Activated CD4-positive, alpha-beta T cell treated with anti-CD3 and anti-CD28 coated beads for 48 hours (primary cell): ENCODE data around the gene VNN1.

Experiments used
- DNase-seq: peaks from one replicate; pipeline ENCODE4 v3.0.0-alpha.2; 2020

VNN1 gene

GRCh38 chr6:132713352-132714134 lies at the start of gene VNN1:
TSS of gene VNN1 (minus strand) at chr6:132714055. CDS start at chr6:132714035, 20 bp downstream.
- DNase-seq, result no peak

- DNase-seq, result peak; percentile 52
Measured at GRCh38 chr6:132763269-132763668, 49.4 kb upstream of the VNN1 start.

- DNase-seq, result peak; percentile 3
Measured at GRCh38 chr6:132760256-132760655, 46.4 kb upstream of the VNN1 start.

GRCh38 chr6:132758689-132759088 lies 44.8 kb upstream of the VNN1 start:
- no peak for DNase-seq

- DNase-seq, result no peak
Measured at GRCh38 chr6:132752255-132752654, 38.4 kb upstream of the VNN1 start.

- DNase-seq, result no peak
Measured at GRCh38 chr6:132751828-132752227, 38.0 kb upstream of the VNN1 start.

- DNase-seq, result no peak
Measured at GRCh38 chr6:132751306-132751705, 37.5 kb upstream of the VNN1 start.

GRCh38 chr6:132750455-132751248 lies 36.8 kb upstream of the VNN1 start:
- DNase-seq, result no peak

- no peak for DNase-seq
Measured at GRCh38 chr6:132749111-132749510, 35.3 kb upstream of the VNN1 start.

- DNase-seq, result no peak
Measured at GRCh38 chr6:132748446-132748845, 34.6 kb upstream of the VNN1 start.

- DNase-seq, result no peak
Measured at GRCh38 chr6:132746048-132746447, 32.2 kb upstream of the VNN1 start.

GRCh38 chr6:132742495-132742894 lies 28.6 kb upstream of the VNN1 start:
- DNase-seq, result no peak

GRCh38 chr6:132741281-132741680 lies 27.4 kb upstream of the VNN1 start:
- no peak for DNase-seq

GRCh38 chr6:132736239-132736638 lies 22.4 kb upstream of the VNN1 start:
- DNase-seq, result no peak

GRCh38 chr6:132734694-132735236 lies 20.9 kb upstream of the VNN1 start:
- no peak for DNase-seq

- no peak for DNase-seq
Measured at GRCh38 chr6:132733814-132734213, 20.0 kb upstream of the VNN1 start.

GRCh38 chr6:132733283-132733682 lies 19.4 kb upstream of the VNN1 start:
- DNase-seq, result no peak

- no peak for DNase-seq
Measured at GRCh38 chr6:132731086-132731485, 17.2 kb upstream of the VNN1 start.

- DNase-seq, result no peak
Measured at GRCh38 chr6:132730560-132730959, 16.7 kb upstream of the VNN1 start.

GRCh38 chr6:132728616-132729015 lies 14.8 kb upstream of the VNN1 start:
- no peak for DNase-seq

GRCh38 chr6:132726608-132726975 lies 12.7 kb upstream of the VNN1 start:
- no peak for DNase-seq

GRCh38 chr6:132725947-132726607 lies 12.2 kb upstream of the VNN1 start:
- no peak for DNase-seq

- no peak for DNase-seq
Measured at GRCh38 chr6:132725471-132725870, 11.6 kb upstream of the VNN1 start.
